CD4-positive, alpha-beta T cell treated with Interleukin-15 for 1 hour (primary cell): ENCODE measurements around the gene MARCHF11.

ENCODE experiments used
- DNase-seq: peaks from one replicate; pipeline ENCODE4 v3.0.0-alpha.2; 2020

Gene MARCHF11

DNA sequence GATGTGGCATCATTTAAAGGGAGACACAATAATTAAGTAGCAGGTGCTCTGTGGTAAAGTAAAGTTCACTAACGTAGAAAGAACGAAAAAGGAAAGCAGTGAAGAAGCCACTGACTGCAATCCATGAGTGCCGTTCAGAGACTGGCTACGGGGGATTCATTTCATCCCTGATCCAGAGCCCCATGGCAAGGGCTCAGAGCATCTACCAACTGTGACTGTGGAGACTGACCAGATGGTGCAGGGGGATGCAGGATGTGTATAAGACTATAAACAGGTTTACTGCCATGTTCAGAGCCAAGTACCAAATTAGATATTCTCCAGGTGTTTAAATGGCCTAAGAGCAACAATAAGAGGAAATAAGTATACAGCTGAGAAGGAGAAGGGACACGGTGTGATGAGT, 47.7 kb downstream of the MARCHF11 start:
- no peak for DNase-seq

- no peak for DNase-seq
These were observed 50.6 kb downstream of the MARCHF11 start for GRCh38 chr5:16128944-16129343.

DNA sequence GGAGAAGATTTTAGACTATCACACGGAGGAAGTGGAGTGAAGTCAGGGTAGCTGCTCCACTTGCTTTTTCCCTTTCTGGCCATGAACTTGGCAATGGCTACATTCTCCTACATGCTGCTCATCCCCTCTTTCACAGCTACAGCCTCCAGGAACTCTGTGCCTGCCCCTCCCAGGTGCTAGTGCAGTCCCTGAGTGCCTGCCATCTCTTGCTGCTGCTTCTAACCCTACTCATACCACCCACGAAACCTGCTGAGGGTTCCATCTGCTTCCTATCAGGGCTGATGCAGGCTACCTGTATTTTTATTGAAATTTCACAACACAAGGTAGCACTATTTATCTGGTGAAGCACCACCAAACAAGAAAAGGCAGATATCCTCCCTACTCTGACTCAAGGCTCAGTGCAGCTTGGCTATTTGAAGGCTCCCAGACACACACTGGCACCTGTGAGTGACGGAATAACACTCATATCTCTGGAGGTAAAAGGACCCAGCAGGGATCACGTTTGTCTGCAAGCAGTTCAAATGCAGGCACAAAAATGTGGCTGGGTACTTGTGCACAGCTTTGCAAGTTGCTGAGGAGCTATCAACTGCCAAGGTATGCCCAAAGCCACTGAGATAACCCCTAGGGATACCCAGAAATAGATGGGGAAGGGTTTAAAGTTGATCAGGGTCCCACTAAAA, 51.6 kb downstream of the MARCHF11 start:
- no peak for DNase-seq

- no peak for DNase-seq
These were observed 59.0 kb downstream of the MARCHF11 start for GRCh38 chr5:16120579-16120978.

DNA sequence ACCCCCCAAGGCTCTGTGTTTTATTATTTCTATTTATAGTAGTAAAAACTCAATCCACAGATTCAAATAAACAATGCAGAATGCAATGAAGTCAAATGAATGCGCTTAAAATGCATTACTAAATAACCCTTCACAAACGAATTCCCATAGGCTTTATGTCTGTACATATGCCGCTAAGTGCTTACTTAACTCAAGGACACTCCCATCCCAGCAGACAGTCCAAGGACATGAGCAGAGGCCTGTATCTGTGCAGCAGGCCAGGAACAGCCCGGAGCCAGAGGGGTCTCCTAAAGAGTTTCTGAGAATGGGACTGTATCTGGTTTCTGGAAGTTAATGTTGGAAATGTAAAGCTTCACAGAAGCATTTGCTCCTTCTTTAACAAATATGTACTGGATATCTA, 59.8 kb downstream of the MARCHF11 start:
- DNase-seq: no peak

- no peak for DNase-seq
These were observed 64.5 kb downstream of the MARCHF11 start for GRCh38 chr5:16115140-16115539.

GRCh38 chr5:16108418-16108817, 71.2 kb downstream of the MARCHF11 start:
- DNase-seq: no peak

DNA sequence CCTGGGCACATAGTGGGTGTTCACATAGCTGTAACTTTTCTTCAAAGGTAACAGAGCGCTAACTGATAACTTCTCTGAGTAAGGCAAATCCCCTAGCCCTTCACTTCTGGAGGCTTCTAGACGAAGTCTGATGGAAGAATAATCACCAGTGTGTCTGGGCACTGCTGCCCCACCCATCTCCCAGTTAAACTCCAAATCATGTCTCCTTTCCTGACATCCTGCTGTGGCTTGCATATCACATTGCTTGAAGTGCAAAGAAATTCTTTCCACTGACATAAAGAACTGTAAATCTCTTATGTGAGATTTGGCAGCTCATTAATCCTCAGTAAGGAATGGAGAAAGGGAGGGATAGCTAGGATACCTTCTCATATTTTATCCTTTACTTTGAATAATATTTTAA, 74.6 kb downstream of the MARCHF11 start:
- DNase-seq: no peak

DNA sequence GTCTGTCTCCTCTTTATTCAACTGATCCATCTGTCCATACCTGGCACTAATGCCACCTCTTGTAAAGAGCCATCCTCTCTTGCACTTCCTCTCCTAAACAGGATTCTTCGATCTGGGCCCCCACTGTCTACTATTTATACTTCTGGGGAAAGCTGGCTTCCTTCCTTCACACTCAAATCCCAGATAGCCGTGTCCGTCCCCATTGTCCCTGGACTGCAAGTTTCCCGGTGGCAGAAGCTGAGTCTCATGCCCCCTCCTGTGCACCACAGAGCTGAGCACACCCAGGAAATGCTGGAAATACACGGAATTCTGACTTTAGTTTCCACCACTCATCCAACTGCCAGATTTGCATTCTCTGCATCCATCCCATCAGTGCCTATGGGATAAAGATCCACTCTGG, 84.0 kb downstream of the MARCHF11 start:
- no peak for DNase-seq

- DNase-seq: no peak
These were observed 89.3 kb downstream of the MARCHF11 start for GRCh38 chr5:16090270-16090669.

DNA sequence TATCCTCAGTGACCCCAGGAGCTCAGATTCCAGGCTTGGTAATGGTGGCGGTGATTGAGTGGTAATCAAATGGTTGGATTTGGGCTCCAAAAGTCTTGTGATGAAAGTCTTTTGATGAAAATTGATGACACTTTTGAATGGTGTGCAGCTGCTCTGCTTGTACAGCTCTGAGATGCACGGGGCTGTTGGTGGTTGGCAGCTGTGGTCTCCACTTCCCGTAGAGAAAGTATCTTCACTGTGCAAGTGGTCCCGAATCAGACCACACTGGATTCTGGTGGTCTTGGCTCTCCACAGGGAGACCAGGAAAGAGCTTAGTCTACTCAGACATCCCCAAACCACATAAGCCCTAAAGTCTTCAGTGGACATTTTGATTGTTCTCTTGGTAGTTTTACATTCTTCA, 96.6 kb downstream of the MARCHF11 start:
- DNase-seq: no peak

- DNase-seq: no peak
These were observed 97.5 kb downstream of the MARCHF11 start for GRCh38 chr5:16082053-16082452.

DNA sequence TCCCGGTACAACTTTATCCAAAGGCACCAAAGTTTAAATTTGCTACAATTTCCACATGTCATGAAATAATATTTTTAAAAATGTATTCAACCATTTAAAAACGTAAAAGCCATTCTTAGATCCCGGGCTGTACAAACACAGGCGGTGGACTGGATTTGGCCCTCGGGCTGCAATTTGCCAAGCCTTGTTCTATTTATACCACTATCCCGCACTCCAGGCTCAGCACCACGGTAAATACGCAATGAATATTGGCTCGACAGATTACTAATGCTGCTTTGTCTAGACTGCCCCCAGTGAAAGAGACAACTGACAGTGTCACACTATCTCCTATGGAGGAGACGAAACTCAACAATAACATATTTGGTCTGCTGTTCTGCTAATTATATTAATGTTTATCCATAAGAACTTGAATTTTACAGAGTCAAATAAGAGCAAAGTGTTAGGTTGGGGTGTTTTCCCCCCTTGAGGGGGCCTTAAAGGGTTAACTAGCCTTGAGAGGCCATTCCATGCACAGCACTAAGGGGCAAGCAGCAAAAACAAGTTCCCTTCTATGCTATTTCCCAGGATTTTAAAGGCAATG, 98.1 kb downstream of the MARCHF11 start:
- DNase-seq: no peak

- DNase-seq: no peak
These were observed 102.9 kb downstream of the MARCHF11 start for GRCh38 chr5:16076657-16077056.

GRCh38 chr5:16074358-16074757, 105.2 kb downstream of the MARCHF11 start:
- no peak for DNase-seq

- no peak for DNase-seq
These were observed 107.0 kb downstream of the MARCHF11 start for GRCh38 chr5:16072616-16073015.

DNA sequence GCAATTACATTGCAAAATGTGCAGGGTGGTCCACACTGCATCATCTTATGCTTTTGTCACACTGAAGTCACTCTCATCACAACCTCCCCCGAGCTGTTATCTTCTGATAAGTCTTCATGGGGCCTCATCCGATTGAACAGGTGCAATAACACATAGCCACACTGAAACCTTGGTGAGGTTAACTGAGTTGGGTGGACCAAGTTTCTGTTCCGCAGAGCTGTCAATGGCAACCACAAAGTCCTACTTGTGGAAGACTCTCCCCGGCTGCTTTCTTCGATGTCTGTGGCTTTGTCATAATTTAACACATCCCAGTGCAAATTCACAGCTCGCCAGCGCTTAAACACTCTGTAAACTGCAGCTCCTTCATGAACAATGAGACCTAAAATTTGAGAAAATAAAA, 112.2 kb downstream of the MARCHF11 start:
- no peak for DNase-seq

GRCh38 chr5:16066810-16067209, 112.8 kb downstream of the MARCHF11 start:
- no peak for DNase-seq

DNA sequence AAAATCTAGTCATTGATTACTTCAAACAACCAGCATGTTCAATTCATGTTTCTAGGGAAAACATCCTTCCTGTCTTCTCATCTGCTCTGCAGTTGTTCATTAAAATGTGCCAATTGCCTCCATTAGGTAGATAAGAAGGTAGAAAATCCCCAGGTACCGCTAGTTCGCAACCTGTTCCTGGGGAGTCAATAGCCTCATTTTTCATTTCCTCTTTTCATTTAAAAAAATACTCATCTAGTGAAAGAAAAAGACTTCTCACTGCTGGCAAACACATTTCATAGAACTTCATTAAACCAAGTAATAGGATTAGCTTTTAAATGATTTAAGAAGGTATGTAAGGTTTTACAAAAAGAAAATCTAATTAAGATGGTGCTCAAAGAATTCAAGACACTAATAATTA, 113.3 kb downstream of the MARCHF11 start:
- DNase-seq: no peak

DNA sequence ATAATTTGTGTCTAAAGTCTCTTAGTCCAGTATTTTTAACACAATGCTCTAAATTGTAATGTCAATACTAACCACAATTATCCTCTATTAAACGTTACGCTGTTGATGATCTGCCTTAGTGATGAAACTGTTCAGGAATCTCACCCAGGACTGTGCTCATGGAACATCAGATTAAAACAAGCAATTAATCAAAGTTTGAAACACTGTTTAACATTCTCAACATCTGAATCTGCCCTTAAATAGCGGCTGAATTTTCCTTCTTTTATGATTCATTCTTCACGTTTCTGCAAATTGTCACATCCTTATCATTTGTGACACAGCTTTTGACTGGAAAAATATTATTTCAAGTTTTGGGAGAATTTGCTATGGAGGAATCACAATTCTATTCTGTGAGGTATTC, 113.8 kb downstream of the MARCHF11 start:
- no peak for DNase-seq

DNA sequence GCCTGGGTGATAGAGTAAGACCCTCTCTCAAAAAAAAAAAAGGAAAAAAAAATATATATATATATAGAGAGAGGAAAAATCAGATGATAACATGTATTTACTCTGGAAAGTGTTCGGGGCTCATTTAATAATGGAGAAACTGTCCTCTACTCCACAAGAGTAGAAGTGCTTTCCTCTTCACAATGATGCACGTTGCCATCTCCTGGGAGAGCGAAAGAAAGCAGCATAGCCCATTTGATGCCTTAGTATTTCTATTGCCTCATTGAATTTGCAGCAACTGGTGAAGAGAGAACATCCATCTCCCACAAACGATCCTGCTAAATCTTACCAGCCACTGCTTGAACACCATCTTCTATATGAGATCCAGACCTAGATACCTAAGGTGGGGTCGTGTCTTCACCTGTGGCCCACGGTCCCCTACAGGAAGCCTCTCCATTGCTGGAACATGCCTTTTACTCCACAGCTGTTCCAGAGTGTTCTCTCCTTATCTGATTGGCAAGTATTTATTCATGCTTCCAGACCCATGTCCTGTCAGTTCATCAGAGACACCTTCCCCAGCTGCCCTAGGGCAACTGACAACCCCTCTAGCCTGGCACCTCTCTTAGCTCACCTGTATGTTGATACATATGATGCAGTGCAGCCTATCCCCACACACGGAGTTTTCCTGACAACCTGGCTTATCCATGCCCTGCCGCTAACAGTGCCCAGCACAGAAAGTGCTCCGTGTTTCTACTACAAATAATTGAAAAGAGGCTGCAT, 115.3 kb downstream of the MARCHF11 start:
- DNase-seq: no peak

DNA sequence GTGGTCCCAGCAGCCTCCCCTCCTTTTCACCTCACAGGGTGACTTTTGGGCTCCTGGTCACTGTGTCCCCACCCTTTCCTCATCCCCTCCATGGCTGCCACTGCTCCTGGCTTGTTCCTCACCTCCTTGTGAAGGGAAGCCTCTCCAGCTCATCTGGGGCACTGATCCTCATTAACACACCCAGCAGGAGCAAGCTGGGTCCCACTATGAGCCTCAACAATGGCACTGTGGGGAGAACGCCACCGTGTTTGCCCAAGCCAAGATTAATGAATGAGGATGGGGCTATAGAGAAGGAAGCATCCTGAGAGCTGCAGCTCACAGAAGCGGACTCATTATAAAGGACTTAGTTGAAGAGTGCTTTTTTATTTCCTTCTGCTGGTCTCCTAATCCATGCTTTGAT, 118.4 kb downstream of the MARCHF11 start:
- DNase-seq: no peak

GRCh38 chr5:16057277-16057676, 122.3 kb downstream of the MARCHF11 start:
- DNase-seq: no peak

DNA sequence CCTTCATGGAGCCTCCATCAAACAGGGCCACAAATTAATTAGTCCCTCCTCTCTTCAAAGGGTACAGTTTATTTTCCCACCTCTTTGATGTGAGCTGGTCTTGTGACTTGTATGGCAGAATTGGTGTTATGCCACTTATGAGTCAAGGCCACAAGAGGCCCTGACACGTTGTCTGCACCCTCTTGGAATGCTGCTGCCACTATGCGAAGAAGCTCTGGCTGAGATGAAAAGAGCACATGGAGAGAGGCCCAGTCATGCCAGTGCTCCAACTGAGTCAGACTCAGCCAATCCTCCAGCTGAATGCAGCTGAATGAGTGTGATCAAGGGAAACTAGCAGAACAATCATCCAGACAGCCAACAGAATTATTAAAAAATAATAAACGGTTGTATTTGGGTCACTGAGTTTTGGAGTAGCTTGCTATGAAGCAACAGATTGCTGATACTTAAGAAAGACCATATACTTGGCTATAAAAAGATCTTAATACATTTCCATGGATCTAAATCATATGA, 128.3 kb downstream of the MARCHF11 start:
- DNase-seq: no peak
